Naive thymus-derived CD8-positive, alpha-beta T cell (primary cell): Measurements from ENCODE around the gene RNASE4. TPM values are rescaled to one million over a fixed set of nuclear protein-coding genes. Genes with fewer than 3 reads are reported as not detected.
"Not testable (repeated sequence)": the region's sequence is repeated elsewhere in the genome, so short reads cannot be mapped to it uniquely, and the experiment has no call there.

ENCODE experiments used
- ATAC-seq, 2 donors: fragments of 150-1000 bp; cut with Tn5 transposase in 1 of 2; sonication (Bioruptor Pico), chemical (Tn5 transposase) in 1 of 2; 1 replicate in 1 of 2; 2 replicates in 1 of 2; pipeline ENCODE4 v1.10.0; 2021; ENCODE audit warnings: mild to moderate bottlenecking in 2 of 2, moderate library complexity in 2 of 2
- POLR2A ChIA-PET: fragments of 350-600 bp; sonication (Branson Sonifier 250); formaldehyde crosslinking; loops from one replicate; lab custom pipeline; 2021; ENCODE audit warnings: antibody characterized with exemption; lab: Charles Lee
- DNase-seq, 10 donors: peaks; one replicate each; pipeline versions ENCODE4 v3.0.0 to v3.0.0-alpha.2; 2020 to 2022
- H3K27ac Mint-ChIP-seq, 10 donors: one replicate each; pipeline ENCODE4 v1.8.0; 2020 to 2022; ENCODE audit warnings: mild to moderate bottlenecking in 10 of 10, mixed read lengths in 10 of 10, moderate library complexity in 4 of 10, inconsistent platforms in 1 of 10
- H3K27me3 Mint-ChIP-seq, 5 donors: one replicate each; pipeline ENCODE4 v1.8.0; 2021 to 2022; ENCODE audit warnings: mixed read lengths in 5 of 5
- H3K36me3 Mint-ChIP-seq, 3 donors: one replicate each; pipeline ENCODE4 v1.8.0; 2020 to 2022; ENCODE audit warnings: mixed read lengths in 3 of 3, mild to moderate bottlenecking in 2 of 3, inconsistent platforms in 1 of 3
- H3K4me1 Mint-ChIP-seq, 4 donors: one replicate each; pipeline ENCODE4 v1.8.0; 2021 to 2022; ENCODE audit warnings: mixed read lengths in 4 of 4
- H3K4me3 Mint-ChIP-seq, 10 donors: one replicate each; pipeline ENCODE4 v1.8.0; 2020 to 2022; ENCODE audit warnings: mild to moderate bottlenecking in 10 of 10, mixed read lengths in 10 of 10, moderate library complexity in 6 of 10, inconsistent platforms in 1 of 10
- H3K9me3 Mint-ChIP-seq, 9 donors: one replicate each; pipeline ENCODE4 v1.8.0; 2020 to 2022; ENCODE audit warnings: mixed read lengths in 9 of 9, mild to moderate bottlenecking in 3 of 9, inconsistent platforms in 1 of 9, moderate library complexity in 1 of 9
- polyA plus RNA-seq, 3 donors: library from polyadenylated mRNA; unstranded; fragments of 300-500 nt; fragmentation: Illumina TruSeq; gene quantifications; one replicate each; pipeline ENCODE4 v1.2.3, GENCODE V29; 2021
- total RNA-seq, 8 experiments: library from RNA in 2 of 8; stranded (reverse) in 2 of 8; gene quantifications; one replicate each; pipeline ENCODE4 v1.2.3 and lab custom pipeline; 2021 to 2026

RNASE4 gene
- total and polyA plus RNA-seq, 5 experiments from 2014 or later: 0.46 to 0.63 TPM; not detected in 3

DNA sequence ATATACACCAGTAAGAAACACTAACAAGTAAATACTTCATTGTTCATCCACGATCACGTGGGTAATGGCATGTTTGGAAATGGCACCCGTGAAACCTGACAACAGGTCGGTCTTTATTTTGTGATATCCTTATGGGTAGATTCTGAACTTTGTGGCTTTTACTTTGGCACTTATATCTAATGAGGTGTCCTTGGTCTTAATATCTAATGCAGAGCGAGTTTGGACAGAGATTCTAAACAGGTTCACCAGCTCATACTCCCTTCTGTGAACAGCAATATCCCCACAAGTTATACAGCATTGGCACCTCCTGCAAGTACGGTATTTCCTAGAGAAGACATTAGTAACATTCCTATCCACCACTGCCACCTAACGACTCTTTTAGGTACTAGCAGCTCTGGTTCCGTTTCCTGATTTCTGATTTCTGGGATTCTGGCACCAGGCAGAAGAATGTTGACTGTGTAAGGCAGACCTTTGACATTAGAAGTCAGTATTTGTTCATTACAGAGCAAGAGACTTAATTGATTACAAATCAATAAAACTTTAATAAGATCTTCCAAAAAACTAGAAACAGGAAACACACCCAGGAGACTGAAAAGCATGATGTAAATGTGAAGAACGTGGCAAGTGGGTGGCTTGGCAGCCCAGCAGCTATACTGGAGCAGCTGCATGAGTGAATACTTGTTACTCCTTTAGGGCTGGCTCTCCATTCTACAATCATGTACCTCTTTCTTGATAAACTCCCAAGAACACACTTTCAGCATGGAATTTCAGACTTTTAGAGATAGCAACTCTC is 6.7 kb downstream of the RNASE4 start:
- no peaks in the 10 kb centered on the region for H3K36me3 Mint-ChIP-seq
- H3K27ac Mint-ChIP-seq: peak overlapping the region in 2 of 10 donors; percentile 6 to 38
- ATAC-seq (peak; percentile 93), DNase-seq (peak in 8 of 10 donors; percentile 29 to 72 (median 59))
- H3K4me3 Mint-ChIP-seq: no peak overlapping the region
- no peaks in the 10 kb centered on the region for H3K9me3 Mint-ChIP-seq
- POLR2A ChIA-PET: interaction anchor here (1.1 to 1.5 kb wide), 3 partner anchors 8 to 30 kb away, joined by 3 to 11 read pairs (median 4); no protein-coding TSS in a partner anchor
- H3K4me1 Mint-ChIP-seq: peaks cover 2 to 7% (median 5%) of the 10 kb centered on the region in 4 donors
- H3K27me3 Mint-ChIP-seq: peaks cover 0 to 10% (median 2%) of the 10 kb centered on the region in 5 donors

DNA sequence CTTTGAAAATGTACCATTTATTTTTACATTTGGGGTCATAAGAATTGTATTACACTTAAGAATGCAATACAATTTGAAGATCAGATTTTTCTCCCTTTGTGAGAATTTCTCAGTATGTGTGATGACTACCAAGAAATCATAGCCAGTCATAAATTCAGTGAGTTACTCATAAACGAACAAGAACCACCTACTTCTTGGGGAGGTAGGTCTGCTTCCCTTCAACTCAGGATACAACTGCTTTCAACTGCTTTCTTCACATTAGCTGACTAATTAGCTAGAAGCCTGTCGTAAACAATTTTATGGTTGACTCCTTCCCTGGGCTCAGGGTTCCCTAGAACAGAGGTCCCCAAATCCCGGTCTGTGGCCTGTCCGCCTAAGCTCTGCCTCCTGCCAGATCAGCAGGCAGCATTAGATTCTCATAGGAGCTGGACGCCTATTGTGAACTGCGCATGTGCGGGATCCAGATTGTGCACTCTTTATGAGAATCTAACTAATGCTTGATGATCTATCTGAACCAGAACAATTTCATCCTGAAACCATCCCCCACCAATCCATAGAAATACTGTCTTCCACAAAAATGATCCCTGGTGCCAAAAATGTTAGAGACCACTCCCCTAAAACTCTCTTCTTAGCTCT is 7.9 kb downstream of the RNASE4 start:
- DNase-seq (no peak), ATAC-seq (no peak)
- POLR2A ChIA-PET: interaction anchor here (1.5 kb wide), 1 partner anchor 9 kb away, joined by 3 read pairs; no protein-coding TSS in a partner anchor
- Mint-ChIP-seq H3K27me3 (peaks cover 0 to 10% (median 2%) of the 10 kb centered on the region in 5 donors), H3K4me3 (no peak overlapping the region), H3K9me3 (no peaks in the 10 kb centered on the region), H3K4me1 (peaks cover 2 to 7% (median 5%) of the 10 kb centered on the region in 4 donors), H3K27ac (no peak overlapping the region), H3K36me3 (no peaks in the 10 kb centered on the region)

DNA sequence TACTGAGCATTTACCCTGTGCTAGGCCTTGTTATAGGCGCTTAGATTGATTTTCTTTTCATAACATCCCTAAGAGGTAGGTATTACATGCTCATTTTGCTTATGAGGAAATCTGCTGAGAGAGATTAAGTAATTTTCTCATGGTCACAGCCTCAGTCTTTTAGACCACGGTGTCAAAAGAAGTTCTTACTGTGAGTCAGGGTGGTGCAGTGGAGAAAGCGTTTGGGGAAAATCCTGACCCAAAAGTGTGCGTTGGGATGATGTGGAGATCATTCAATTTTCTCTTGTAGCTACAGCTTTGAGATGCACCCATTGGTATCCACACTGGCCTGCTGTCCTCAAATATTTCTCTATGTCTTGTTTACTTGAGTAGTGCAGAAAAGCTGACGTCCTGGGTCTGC is 12.4 kb downstream of the RNASE4 start:
- Mint-ChIP-seq H3K4me1 (peaks cover 0 to 6% (median 2%) of the 10 kb centered on the region in 4 donors), H3K27ac (no peak overlapping the region), H3K4me3 (no peak overlapping the region), H3K27me3 (peaks cover 0 to 10% (median 2%) of the 10 kb centered on the region in 5 donors), H3K9me3 (no peaks in the 10 kb centered on the region), H3K36me3 (no peaks in the 10 kb centered on the region)
- POLR2A ChIA-PET: no interaction called here
- ATAC-seq (no peak), DNase-seq (no peak)

DNA sequence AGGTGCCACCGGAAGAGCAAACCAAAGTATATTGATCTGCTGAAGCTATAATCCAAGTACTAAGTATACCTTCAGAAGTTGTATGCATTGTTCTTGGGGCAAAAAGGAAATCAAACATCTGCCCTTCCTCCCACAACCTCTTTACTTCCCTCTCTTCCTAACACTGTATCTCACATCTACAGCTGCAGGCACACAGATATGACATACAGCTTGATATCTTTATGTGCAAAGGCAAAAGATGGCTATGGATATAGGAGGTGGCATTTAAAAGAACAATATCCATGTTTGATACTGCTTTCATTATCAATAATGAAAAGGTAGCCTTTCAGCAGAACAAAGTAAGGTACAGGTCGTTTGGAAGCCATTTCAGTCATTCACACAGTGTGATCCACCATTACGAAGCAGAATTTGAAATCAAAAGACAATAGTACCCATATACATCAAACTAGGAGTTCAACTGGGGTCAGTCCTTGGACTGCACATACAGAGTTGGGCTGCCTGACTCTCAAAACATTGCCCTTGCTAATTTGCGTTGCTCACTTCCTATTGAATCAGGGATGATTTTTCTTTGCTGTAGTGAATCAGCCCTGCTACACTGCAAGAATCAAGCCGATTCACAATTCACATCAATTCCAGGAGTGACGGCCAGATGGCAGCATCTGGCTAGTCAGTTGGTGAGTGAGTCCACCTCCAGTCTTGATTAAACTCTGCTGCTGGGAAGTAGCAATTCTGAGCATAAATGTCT is 13.1 kb downstream of the RNASE4 start:
- POLR2A ChIA-PET: no interaction called here

DNA sequence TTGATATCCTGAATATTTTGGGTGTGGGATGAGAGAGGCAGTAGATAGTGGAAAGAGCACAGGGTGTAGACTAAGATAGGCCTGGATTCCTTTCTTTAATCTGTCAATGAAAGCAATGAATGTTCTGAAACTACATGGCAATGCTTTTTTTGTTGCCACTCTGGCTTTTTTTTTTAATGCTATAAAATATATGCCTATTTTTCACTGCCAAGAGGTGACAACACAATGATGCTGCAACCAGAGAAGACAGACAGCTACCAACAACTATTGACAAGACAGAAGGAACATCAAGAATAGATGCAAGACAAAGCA is 13.6 kb downstream of the RNASE4 start:
- Mint-ChIP-seq H3K9me3 (no peaks in the 10 kb centered on the region), H3K36me3 (no peaks in the 10 kb centered on the region), H3K4me1 (peaks cover 0 to 6% (median 2%) of the 10 kb centered on the region in 4 donors), H3K4me3 (no peak overlapping the region), H3K27me3 (peaks cover 0 to 7% (median 2%) of the 10 kb centered on the region in 5 donors), H3K27ac (no peak overlapping the region)
- DNase-seq (no peak), ATAC-seq (no peak)
- POLR2A ChIA-PET: no interaction called here

More for the DNA sequence above, 13.1 kb downstream of the RNASE4 start:
- H3K4me1 Mint-ChIP-seq: peaks cover 0 to 6% (median 2%) of the 10 kb centered on the region in 4 donors
- H3K27me3 Mint-ChIP-seq: peaks cover 0 to 10% (median 2%) of the 10 kb centered on the region in 5 donors
- DNase-seq (peak; percentile 32 to 78 (median 56)), ATAC-seq (peak; percentile 73 to 80)
- H3K27ac Mint-ChIP-seq: peak overlapping the region in 1 of 10 donors; percentile 12
- no peaks in the 10 kb centered on the region for H3K36me3 Mint-ChIP-seq
- no peaks in the 10 kb centered on the region for H3K9me3 Mint-ChIP-seq
- H3K4me3 Mint-ChIP-seq: no peak overlapping the region

DNA sequence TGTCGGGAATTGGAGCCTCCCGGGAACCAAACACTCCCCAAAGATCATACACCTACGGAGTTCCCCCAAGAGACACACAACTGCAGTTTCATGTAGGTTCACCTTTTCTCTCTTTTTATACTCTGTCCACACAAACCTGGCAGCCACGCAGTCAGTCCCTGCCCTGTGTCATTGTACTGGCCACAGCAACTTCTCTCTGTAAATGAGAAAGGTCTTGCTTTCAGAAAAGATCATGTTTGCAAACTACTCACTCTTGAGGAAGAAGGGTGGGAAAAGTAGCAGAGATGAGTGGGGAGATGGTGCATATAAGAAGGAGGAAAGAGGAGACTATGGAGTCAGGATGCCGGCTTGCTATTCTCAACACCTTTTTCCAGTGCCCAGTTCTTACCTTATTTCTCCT is 14.6 kb downstream of the RNASE4 start:
- Mint-ChIP-seq H3K36me3 (no peaks in the 10 kb centered on the region), H3K4me3 (no peak overlapping the region), H3K4me1 (peaks cover 0 to 6% (median 2%) of the 10 kb centered on the region in 4 donors), H3K27ac (peak overlapping the region in 1 of 10 donors; percentile 79), H3K9me3 (no peaks in the 10 kb centered on the region), H3K27me3 (no peaks in the 10 kb centered on the region)
- ATAC-seq: no peak
- POLR2A ChIA-PET: no interaction called here
- no peak for DNase-seq

DNA sequence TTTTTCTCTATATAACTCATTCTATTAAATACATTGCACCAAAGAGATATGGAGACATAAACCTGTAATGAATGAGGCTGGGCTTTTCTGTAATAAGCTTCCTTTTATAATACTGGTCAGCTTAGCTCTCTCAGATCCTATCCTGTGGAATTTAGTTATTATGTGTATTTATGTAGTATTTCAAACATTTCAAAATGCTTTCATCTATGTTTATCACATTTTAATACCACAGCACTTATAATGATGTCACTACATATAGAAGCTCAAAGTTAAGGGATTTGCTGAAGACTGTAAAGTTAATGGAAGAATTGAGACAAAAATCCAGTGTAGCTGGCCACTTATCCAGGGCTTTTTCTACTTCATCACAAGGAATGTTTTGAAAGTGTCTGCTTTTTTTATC is 15.6 kb downstream of the RNASE4 start:
- Mint-ChIP-seq H3K4me3 (no peak overlapping the region), H3K27ac (no peak overlapping the region), H3K4me1 (peaks cover 0 to 6% (median 2%) of the 10 kb centered on the region in 4 donors), H3K27me3 (no peaks in the 10 kb centered on the region), H3K9me3 (no peaks in the 10 kb centered on the region), H3K36me3 (no peaks in the 10 kb centered on the region)
- POLR2A ChIA-PET: no interaction called here
- ATAC-seq: no peak
- no peak for DNase-seq

DNA sequence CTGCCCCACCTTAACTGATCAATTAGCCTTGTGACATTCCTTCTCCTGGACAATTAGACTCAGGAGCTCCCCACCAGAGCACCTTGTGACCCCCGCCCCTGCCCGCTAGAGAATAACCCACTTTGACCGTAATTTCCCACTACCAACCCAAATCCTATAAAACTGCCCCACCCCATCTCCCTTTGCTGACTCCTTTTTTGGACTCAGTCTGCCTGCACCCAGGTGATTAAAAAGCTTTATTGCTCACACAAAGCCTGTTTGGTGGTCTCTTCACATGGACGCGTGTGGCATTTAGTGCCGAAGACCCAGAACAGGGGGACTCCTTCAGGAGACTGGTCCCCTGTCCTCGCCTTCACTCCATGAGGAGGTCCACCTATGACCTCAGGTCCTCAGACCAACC is 16.6 kb downstream of the RNASE4 start:
- POLR2A ChIA-PET, H3K4me3 Mint-ChIP-seq, H3K36me3 Mint-ChIP-seq, H3K9me3 Mint-ChIP-seq, H3K27ac Mint-ChIP-seq, ATAC-seq, DNase-seq, H3K27me3 Mint-ChIP-seq, H3K4me1 Mint-ChIP-seq: not testable (repeated sequence)

DNA sequence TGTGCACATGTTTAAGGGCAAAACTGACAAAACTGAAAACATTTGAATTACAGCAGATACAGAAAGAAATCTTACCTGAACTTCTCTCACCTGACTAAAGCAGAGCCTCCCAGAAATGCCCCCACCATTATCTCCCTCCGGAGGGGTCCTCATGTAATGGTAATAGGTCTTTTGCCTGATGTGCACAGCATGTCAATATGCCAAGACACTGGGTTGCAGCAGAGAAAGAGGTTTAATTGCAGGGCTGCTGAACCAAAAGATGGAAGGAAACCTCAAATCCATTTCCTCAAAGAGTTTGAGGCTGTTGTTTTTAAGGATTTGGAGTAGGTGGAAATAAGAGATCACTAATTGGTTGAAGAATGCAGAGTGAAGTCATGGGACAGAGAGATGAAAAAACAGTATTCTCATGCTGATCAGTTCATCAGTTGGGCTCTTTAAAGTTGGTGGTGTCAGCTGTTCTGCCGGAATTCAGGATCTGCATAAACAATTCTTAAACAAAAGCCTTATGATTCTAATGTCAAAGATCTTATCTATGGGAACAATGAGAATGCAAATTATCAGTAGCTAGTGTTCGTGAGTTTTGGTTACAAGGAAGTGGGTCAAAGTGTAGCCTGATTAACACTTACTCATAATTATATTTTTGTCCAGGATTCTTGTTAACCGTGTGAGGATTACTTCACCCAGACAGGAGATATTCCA is 22.4 kb downstream of the RNASE4 start:
- POLR2A ChIA-PET: no interaction called here
- peaks cover 0 to 5% (median 0%) of the 10 kb centered on the region in 5 donors for H3K27me3 Mint-ChIP-seq
- peaks cover 0 to 2% (median 0%) of the 10 kb centered on the region in 9 donors for H3K9me3 Mint-ChIP-seq
- H3K36me3 Mint-ChIP-seq: peaks cover 0 to 5% (median 0%) of the 10 kb centered on the region in 3 donors
- H3K4me3 Mint-ChIP-seq: no peak overlapping the region
- ATAC-seq (no peak), DNase-seq (no peak)
- no peaks in the 10 kb centered on the region for H3K4me1 Mint-ChIP-seq
- H3K27ac Mint-ChIP-seq: no peak overlapping the region

DNA sequence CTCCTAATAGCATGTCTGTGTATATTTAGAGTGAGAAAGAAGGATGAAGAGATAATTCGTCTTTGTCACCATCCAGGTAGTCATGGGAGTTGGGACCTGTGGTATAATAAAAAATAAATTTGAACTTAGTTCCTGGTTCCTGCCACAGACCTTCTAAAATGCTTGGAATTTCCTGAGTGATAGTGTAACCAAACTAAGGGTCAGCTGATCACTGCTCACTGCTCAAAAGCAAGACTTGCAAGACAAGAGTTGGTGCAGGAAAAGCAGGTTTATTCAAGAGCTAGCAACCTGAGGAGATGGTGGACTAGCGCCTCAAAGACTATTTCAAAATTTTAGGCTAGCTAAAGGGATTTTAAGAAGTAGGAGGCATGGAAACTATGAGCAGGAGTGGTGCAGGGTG is 23.3 kb downstream of the RNASE4 start:
- no peaks in the 10 kb centered on the region for H3K4me1 Mint-ChIP-seq
- H3K9me3 Mint-ChIP-seq: peaks cover 0 to 2% (median 0%) of the 10 kb centered on the region in 9 donors
- POLR2A ChIA-PET: no interaction called here
- DNase-seq (no peak), ATAC-seq (no peak)
- no peak overlapping the region for H3K27ac Mint-ChIP-seq
- peaks cover 0 to 5% (median 0%) of the 10 kb centered on the region in 5 donors for H3K27me3 Mint-ChIP-seq
- no peak overlapping the region for H3K4me3 Mint-ChIP-seq
- peaks cover 0 to 5% (median 0%) of the 10 kb centered on the region in 3 donors for H3K36me3 Mint-ChIP-seq

DNA sequence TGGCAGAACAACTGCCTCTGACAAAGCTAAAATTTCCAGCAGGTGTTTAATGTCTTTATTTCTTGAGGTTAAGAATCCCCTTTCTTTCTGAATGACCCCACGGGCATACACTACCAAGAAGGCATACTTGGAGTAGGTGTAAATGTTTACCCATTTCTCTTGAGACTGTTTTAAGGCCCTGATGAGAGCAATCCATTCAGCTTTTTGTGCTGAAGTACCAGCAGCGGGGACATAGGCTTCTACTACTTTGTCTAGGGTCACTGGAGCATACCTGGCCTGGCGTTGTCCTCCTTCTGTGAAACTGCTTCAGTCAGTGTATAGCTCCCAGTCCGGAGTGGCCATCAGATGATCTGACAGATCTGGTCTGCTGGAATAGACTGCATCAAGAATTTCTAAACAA is 26.9 kb downstream of the RNASE4 start:
- H3K27ac Mint-ChIP-seq: no peak overlapping the region
- DNase-seq: no peak
- POLR2A ChIA-PET: no interaction called here
- ATAC-seq: no peak
- H3K9me3 Mint-ChIP-seq: peaks cover 0 to 2% (median 0%) of the 10 kb centered on the region in 9 donors
- H3K27me3 Mint-ChIP-seq: peaks cover 0 to 5% (median 0%) of the 10 kb centered on the region in 5 donors
- no peak overlapping the region for H3K4me3 Mint-ChIP-seq
- H3K4me1 Mint-ChIP-seq: peaks cover 3 to 19% (median 5%) of the 10 kb centered on the region in 4 donors
- peaks cover 0 to 5% (median 0%) of the 10 kb centered on the region in 3 donors for H3K36me3 Mint-ChIP-seq

DNA sequence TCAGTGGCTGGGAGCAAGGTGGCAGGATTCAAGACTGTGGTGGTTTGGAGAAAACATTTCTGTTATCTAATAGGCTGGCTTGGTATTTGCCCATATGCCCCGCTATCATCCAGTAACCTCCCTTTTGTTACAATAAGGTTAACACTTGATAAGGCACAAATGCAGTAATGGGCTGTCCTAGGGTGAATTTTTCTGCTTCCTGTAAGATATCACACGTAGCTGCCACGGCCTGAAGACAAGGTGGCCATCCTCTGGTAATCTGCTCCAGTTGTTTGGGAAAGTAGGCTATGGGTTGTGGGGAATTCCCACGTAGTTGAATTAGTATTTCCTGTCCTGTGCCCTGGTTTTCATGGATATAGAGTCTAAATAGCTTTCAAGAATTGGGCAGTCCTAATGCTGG is 27.3 kb downstream of the RNASE4 start:
- no peak for ATAC-seq
- Mint-ChIP-seq H3K36me3 (peaks cover 0 to 5% (median 0%) of the 10 kb centered on the region in 3 donors), H3K4me3 (no peak overlapping the region), H3K27me3 (peaks cover 0 to 5% (median 0%) of the 10 kb centered on the region in 5 donors), H3K27ac (no peak overlapping the region), H3K4me1 (peaks cover 3 to 22% (median 5%) of the 10 kb centered on the region in 4 donors), H3K9me3 (peaks cover 0 to 2% (median 0%) of the 10 kb centered on the region in 9 donors)
- no peak for DNase-seq
- POLR2A ChIA-PET: no interaction called here
